Measurements from ENCODE around the gene SCLT1.

GRCh38 chr4:129085472-129085871 lies 7.9 kb downstream of the SCLT1 start:
- TF ChIP-seq NANOG (IDR thresholded peaks at IDR 0.05; ENCODE audit: insufficient read depth, low read depth, low read length, poor library complexity, severe bottlenecking) (no peak), FOSL1 (IDR thresholded peaks at IDR 0.05; ENCODE audit: insufficient read depth, low read depth, low read length) (no peak), RAD21 (IDR thresholded peaks at IDR 0.05 in 1 of 2, conservative IDR thresholded peaks at IDR 0.05 in 1 of 2; ENCODE audit: low read depth in 2 of 2, low read length in 2 of 2) (no peak)

Data from H1 (cell line).